Activated T-helper 1 cell treated with Interleukin-2 at 50 U/mL for 16 hours (primary cell): ENCODE measurements around the gene TRPV2.
"Not testable (repeated sequence)": the region's sequence is repeated elsewhere in the genome, so short reads cannot be mapped to it uniquely, and the experiment has no call there.

Experiments used
- DNase-seq: peaks from one replicate; pipeline ENCODE4 v3.0.0-alpha.2; 2020; ENCODE audit warnings: low read depth

TRPV2 gene

DNA sequence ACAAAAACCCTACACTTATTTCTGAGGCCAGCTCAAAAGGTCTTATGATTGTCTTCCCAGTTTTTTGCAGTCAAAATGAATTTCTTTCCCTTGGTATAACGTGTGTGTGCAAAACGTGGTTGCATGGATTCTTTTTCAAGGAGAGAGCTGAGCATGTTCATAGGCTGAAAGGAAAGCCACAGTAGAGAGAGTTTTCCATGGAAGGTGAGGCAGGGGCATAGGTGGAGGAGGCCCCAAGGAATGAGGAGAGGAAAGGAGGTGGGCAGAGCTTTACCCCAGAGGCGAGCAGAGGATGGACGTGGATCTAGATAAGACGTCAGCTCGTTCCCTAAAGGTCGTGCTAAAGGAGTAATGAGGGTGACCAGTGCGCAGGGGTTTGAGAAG, 22.8 kb downstream of the TRPV2 start:
- DNase-seq: no peak

DNA sequence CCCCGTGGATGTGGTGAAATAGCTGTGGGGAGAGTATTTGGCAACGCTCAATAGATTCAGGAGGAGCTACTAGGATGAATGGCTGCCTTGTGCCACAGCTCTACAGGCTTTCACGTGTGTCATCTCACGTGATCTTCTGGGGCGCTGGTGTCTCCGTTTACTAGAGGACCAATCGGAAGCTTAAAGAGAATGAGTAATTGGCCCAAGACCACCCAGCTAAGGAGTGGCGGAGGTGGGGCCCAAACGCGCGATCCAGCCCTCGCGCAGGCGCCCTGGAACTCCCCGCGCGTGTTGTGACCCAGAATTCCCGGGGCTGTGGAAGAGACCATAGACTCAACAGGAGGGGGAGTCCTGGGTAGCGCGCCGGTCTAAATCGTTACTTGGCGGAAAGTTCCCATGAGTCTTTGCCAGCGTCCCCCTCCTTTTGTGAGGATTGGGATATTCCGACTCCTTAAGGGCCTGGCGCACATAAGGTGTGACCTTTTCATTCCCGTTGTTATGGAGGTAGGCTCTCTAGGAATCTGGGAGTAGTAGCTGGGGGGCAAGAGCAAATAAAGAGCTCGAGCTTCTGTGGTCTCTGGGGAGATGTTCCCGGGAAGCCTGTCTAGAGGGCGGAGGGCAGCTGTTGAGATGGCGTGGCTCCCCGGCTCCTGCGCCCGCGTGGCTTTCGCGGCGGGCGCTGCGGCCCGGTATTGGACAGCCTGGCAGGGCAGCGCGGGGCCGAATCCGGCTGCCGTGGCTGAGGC, 23.4 kb downstream of the TRPV2 start:
- peak; percentile 90 for DNase-seq

DNA sequence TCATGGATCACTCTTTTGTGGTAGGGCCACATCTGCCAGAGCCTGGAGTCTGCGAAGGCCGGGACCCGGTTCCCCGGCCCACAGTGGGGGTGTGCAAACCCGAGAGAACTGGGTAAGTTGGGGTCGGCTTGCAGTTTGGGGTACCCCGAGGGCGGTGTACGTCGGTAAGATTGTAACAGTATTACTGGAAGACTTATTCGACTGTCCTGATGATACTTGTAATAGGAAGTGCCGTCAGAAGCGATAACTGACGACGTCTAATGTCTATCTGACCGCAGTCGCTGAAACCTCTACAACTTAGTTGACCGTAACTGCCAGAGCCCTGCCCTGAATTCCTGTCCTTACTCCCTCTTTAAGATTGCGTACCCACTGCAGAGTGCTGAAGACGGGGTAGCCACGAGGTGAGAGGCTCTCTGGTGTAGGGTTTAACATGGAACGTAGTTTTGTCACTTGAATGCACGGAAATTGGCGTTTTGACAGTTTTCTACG, 24.0 kb downstream of the TRPV2 start:
- DNase-seq: no peak

DNA sequence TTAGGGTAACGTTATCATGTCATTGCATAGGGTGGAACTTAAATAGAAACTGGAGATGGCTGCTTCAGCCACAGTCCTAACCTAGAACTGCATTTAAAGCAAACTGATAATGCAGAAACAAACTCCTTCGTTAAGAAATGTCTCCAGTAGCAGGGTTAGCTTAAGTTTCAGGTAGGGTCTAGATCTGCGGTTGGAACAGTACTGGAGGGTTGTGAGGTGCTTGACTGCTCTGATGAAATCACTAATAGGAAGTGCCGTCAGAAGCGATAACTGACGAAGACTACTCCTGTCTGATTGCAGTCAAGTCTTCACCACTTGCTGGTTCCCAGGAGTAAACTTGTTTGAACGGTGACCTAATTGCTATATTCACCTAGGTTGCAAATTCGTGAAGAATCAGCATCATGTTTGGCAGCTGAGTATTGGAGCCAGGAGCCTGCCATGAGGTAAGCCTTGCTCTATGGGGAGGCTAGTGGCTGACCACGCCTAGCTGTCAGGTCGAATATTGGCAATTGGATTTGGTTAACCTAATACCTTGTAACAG, 24.5 kb downstream of the TRPV2 start:
- no peak for DNase-seq

DNA sequence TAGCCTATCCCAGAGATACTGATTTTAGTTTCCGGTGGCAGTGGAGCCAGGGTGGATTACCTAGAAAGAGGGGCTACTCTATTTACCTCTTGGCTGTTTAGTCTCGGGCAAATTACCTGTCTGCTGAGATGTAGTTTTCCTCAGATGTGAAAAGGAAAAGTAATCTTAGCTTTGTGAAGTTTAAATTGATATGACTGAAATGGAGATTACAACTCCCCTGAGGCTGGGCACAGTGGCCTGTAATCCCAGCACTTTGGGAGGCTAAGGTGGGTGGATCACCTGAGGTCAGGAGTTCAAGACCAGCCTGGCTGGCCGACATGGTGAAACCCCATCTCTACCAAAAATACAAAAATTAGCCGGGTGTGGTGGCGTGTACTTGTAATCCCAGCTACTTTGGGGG, 25.0 kb downstream of the TRPV2 start:
- DNase-seq: not testable (repeated sequence)

DNA sequence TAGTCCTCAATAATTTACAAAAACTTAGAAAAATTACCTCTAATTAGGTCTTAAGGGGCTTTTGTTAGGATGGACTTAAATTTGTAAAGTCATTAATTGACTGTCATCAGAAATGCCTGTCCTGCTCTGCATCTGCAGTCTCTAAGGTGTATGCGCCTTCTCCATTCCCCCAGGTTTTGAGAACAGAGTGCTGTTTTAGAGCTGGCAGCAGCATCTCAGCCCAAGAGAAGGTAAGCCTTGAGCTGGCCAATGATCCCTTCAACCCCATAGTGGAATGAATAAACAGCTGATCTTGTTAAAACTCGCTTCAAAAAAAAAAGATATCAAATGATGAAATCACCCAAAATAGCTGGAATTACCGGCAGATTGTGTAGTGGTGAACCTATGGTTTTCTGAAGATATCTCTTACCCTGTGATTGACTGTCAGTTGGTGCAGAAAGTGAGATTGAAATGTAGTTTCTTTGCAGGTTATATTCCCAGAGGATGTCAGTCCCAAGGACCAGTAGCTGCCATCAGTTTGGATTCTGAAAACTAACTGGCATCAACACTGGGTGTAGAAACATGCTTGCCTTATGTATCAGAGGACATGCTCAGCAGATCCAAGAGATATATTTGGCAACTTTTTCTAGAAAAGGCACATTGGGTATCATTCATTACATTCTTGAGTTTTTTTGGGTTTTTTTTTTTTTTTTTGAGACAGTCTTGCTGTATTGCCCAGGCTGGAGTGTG, 25.7 kb downstream of the TRPV2 start:
- DNase-seq: no peak

DNA sequence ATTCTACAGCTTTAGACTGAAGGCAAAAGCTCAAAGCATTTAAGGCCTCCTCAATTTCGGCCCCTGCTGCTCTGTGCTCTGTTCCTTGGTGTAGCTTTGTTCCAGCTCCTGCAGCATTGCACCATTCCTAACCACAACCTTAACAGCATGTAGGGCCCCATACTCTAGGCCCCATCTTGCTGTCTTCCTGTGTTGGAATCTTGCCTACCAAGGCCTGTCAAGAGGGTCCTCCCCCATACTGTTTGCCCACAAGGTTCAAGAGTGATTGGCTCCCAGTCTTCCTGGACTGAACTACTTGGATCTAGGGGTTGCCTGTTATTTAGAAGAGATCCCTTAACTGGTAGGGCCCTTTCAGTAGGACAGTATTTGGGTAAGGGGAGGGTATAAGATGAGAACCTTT, 26.8 kb downstream of the TRPV2 start:
- no peak for DNase-seq

DNA sequence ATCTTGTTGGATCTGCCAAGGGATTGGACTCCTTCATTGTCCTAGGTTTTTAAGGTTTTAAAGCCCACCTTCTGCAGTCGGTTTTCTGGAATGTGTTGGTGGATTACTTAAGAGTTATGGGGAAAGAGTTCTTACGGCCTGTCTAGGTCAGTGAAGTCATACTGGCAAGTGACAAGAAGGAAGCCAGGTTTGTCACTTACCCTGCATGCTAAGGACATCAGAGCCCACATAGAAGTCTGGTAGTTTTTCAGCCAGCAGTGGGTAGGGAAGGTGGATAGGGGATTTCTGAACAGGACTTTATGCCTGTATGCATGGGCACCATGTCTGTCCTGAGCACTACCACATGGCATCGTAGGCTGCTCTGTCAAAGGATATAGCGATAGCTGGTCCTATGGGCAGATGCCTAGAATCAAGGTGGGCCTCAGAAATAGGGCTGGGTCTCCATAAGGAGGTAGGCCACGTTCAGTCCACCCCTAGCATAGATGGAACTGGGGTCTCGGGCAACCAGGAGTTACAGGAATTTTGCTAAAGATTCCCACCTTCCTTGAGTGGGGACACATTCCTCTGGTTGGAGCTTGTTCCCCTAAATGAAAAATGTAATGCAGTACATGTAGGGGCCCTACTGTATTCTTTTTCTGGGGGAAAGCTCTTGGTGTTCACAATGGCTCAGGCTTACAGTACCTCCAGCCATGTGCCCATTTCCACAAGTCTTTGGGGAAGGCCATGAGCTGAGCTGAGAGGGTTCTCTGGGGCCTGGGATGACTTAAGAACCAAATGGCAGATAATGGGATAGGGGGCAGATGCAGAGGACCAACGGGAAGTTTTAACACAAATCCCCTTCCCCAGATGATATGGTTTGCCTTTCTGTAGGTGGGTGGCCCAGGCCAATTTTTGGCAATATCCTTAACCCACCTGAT, 27.5 kb downstream of the TRPV2 start:
- no peak for DNase-seq

DNA sequence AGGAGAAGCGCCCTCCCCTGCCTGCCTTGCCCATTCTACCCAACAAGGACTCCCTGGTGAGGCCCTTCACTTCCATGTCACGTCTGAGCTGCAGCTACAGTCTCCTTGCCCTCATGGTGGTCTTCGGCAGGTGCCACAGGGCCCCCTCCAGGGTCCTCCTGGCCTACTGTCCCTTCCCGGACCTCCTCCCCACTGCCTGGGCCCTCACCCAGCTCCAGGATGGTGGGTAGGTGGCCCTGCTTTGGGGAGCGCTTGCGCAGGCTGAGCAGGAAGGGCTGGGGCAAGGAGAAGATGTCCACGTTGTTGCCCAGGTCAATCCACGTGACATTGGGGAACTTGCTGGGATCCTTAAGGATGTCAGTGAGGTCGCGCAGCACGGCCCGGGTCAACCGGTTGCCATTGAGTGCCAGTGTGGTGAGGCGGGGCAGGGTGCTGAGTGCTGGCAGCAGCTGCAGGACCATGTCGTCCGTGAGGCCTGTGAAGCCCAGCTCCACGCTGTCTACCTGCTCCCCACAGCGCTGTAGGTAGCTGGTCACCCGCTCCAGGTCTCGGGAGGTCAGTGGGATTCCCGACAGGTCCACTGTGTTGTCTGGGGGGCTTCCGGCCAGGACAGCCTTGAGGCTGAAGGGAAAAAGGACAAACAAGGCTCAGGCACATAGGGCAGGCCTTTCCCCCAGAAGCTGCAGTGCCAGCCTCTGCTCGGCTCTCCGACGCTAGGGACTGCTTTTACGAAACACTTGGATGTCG, 28.3 kb downstream of the TRPV2 start:
- no peak for DNase-seq

DNA sequence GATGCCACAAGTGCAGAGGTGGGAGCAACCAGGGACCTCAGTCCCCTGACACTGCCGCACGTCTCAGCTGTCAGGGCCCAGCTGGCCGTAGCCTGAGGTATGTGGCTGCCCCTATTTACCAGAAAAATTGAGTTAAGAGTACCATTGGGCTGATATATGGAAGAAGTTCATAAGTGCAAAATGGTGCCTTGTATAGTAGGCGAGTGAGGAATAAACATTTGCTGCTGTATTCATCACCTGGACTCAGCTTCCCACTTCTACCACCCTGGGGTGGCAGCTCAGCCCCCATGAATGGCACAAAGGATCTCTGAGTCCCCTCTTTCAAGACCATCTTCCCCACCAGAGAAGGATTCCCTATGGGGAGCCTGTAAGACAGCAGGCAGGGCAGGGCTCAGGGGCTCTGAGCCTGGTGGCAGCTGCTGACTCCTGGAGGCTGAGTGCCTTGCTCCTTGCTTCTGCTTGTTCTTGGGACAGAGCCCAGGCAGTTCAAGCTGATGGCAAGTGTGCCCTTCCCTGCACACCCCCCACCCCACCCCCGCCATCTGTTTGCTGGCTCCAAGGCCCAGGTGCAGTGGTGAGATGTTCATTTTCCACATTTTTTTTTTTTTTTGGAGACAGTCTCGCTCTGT, 29.0 kb downstream of the TRPV2 start:
- no peak for DNase-seq

DNA sequence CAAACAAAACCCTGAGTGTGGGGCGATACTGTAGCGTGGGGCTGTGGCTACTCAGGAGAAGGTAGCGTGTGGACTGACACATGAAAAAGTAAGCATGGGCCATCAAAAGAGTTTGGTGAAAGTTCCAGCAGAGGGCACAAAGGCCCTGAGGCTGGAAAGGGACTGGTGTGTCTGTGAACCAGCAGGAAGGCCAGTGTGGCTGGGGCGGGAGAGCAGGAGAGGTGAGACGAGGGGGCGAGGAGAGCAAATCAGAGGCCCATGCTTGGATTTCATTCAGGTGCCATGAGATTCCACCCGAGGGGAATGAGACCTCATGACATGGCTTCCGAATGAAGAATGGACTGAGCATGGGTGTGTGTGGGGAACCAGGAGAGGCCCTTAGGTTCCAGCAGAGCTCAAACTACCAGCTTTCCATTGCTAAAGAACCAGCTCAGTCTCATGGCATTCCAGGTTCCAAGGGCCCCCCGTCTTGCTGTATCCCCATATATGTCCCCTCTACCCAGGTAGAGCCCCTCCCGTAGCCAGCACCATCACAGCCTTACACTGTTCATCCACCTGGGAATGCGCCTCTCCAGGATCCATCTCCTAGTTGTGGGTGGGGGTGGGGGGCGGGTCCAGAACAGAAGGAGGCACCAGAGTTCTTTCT, 31.1 kb downstream of the TRPV2 start:
- DNase-seq: no peak

DNA sequence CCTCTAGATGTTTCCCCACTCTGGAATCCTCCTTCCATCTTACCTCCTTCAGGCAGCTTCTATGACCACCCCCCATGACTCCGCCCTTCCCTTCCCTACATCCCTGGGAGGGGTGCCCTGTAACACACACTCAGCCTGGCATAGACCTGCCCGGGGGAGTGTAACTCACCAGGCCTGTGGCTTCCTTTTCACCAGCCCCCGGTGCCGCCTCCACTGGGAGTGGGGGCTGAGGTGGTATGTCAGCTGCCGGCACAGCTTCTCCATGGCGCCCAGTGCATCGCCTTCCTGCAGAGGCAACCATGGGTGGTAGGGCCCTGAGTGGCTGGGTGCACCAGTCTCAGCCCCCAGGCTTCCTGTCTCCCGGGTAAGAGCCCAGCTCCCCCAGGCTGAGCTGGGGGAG, 32.3 kb downstream of the TRPV2 start:
- DNase-seq: no peak

DNA sequence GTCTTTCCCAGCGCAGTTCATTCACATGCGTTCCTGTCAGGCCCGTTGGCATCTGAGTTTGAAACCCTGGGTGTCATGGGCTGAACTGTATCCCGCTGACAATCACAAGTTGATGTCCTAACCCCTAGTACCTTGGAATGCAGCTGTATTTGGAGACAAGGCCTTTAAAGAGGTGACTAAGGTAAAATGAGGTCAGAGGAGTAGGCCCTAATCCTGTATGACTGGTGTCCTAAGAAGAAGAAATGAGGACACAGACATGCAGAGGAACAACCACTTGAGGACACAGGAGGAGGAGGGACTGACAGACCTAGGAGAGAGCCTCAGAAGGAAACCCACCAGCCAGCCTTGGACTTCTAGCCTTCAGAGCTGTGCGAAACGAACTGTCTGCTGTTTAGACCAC, 33.1 kb downstream of the TRPV2 start:
- DNase-seq: no peak

DNA sequence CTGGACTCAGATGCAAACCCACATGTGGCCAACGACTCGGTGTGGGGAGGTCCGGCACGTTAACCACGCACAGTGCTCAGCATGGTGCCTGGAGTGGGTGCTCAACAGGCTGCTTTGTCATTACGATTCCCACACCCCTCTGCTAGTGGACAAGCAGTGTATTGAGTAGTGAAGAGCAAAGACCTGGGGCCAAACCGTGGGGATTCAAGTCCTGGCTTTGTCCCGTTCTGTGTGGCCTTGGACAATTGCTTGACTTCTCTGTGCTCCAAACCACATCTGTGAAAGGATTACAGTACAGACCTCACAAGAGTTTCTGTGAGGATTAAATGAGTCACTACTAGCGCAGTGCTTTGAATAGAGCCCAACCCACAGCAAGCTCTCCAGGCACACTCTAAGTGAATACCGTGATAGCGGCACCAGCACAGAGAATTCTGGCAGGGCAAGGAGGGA, 33.8 kb downstream of the TRPV2 start:
- no peak for DNase-seq

DNA sequence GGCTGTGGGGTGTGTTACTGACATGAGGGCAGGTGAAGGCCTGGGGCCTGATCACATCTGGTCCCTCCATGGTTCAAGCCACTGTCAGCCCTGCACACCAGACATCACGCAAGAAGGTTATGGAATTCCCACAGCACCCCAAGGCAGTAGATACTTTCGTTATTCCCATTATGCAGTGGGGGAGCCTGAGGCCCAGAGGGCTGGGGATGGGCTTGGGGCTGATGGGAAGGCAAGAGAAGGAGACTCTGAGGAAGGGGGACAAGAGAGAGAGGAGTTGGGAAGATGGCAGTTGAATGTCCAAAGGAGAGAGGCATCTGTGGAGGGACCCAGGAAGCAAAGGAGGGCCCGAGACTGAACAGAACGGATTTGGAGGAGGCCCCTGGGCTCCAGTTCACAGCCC, 34.7 kb downstream of the TRPV2 start:
- no peak for DNase-seq

DNA sequence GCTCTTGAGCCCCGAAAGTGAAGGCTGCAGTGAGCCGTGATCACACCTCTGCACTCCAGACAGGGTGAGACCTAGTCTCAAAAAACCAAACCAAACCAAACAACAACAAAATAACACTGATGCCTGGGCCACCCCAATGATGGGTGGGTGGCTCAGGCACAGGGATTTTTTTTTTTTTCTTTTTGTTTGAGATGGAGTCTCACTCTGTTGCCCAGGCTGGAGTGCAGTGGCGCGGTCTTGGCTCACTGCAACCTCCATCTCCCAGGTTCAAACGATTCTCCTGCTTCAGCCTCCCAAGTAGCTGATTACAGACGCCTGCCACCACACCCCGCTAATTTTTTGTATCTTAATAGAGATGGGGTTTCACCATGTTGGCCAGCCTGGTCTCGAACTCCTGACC, 36.9 kb downstream of the TRPV2 start:
- not testable (repeated sequence) for DNase-seq

DNA sequence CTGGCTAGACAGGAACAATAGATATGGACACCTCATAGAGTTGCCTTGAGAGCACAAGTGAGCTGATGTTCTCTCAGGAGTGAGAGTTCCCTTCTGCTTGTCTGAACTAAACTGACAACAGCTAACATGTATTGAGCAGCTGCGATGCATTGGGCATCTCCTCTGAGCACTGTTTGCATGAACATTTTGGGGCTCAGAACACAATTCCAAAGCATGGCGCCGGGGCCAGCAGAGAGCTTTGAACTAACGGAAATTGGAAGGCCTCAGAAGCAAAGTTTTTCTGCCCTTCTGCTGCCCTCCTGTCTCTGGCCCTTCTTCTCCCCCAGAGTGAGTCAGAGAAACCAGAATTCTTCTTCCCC, 38.1 kb downstream of the TRPV2 start:
- no peak for DNase-seq

DNA sequence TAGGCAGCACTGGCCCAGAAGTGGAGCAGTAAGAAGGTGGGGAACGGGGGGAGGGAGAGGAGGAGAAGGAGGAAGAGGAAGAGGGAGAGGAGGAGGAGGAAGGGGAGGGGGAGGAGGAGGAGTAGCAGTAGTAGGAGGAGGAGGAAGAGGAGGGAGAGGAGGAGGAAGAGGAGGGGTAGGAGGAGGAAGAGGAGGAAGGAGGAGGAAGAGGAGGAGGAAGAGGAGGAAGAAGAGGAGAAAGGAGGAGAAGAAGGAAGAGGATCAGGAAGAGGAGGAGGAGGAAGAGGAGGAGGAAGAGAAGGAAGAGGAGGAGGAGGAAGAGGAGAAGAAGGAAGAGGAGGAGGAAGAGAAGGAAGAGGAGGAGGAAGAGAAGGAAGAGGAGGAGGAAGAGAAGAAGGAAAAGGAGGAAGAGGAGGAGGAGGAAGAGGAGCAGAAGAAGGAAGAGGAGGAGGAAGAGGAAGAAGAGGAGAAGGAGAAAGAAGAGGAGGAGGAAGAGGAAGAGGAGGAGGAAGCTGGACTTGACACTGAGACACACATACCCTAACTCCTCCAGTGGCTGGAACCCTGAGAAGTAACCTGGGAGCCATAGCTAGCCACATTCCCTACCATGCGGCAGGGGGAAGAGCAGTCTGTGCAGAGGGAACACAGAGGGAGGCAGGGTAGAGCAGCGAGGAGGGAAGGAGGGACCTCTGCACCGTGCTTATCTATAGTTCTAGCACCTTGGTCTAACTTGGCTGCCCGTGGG, 40.8 kb downstream of the TRPV2 start:
- DNase-seq: no peak

DNA sequence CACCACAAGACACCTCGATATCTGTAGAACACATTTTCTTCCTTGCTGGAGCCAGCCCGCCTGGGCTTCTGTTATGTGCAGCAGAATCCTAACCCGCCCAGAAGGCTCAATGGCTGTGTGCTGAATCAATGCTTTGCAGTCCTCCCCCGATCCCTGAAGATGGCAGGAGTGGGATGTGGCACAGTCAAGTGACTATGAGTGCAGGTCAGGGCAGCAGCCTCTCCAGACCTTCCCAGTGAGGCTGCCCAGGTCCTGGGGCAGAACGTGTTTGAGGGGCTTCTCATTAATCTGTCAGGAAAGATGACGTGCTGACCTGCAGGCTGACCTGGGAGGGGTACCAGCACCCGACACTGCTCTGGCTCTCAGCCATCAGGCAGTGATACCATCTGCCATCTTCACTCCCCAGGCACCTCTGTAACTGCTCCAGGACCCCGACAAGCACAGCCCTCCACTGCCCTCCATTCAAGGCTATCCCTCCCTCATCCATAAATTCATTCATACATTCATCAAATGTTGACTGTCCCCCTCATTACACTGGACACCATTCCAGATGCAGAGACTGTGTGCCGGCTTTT, 41.5 kb downstream of the TRPV2 start:
- no peak for DNase-seq

DNA sequence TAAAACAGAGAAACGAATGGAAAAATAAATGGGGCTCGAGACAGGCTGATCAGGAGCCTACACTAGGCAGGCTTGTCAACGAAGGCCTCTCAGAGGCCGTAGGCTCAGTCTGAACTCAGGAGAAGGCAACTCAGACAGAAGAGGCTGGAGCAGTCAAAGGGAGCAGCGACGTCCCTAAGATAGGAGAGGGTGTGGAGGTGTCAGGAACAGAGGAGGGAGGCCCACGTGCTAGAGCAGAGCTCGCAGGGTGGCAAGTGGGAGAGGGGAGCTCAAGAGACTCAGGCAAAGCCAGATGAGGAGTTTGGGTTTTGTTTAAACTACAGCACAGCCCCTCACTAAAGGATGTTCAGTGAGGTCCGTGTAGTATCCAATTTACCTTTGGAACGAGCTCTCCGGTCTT, 43.9 kb downstream of the TRPV2 start:
- no peak for DNase-seq
